ENCODE results near the gene PLCH2.

GRCh38 chr1:2515763-2516080 lies 39.6 kb downstream of the PLCH2 start:
- TF ChIP-seq CTCF (IDR thresholded peaks at IDR 0.05) (no peak), POLR2A (IDR thresholded peaks at IDR 0.05) (no peak)
